GM12878 (cell line): ENCODE measurements around the gene PSG3. TPM values are rescaled to one million over a fixed set of nuclear protein-coding genes. Genes with fewer than 3 reads are reported as not detected.

ENCODE experiments used
- polyA plus RNA-seq, 11 experiments: library from polyadenylated mRNA; depleted of rRNA in 4 of 11; unstranded in 6 of 11; stranded (reverse) in 5 of 11; fragments of >200 nt; fragmentation: Nextera tagmentation in 4 of 11; fragmentation: Illumina TruSeq in 1 of 11; extraction: Ambion mirVana in 4 of 11; extraction: Trizol in 1 of 11; gene quantifications; 1 replicate in 1 of 11; 2 replicates in 10 of 11; pipeline versions ENCODE4 v1.2.1 to v1.2.3, GENCODE V29; 2011 to 2016; ENCODE audit warnings: inconsistent platforms in 2 of 11, missing spikeins in 2 of 11, low read depth in 1 of 11
- total RNA-seq, 4 experiments: library from RNA; depleted of rRNA in 3 of 4; stranded (reverse); fragments of >200 nt in 3 of 4; fragmentation: Illumina TruSeq in 1 of 4; extraction: Trizol in 1 of 4; gene quantifications; 2 replicates each; pipeline versions ENCODE4 v1.2.1 to v1.2.3, GENCODE V29; 2013 to 2021

The PSG3 gene
- total and polyA plus RNA-seq, 10 of the 15 experiments (the other 5 are each of a cell fraction or from before 2014, with no cell fraction given), result not detected

Other genes starting within 250 kb of the PSG3 start
- gene CEACAM1, start 212.0 kb downstream of the PSG3 start, total RNA-seq (2014; rRNA removed), result 5.4 and 6.8 TPM in 2 replicates
- gene CEACAM1, start 212.0 kb downstream of the PSG3 start, total RNA-seq (2014; rRNA removed; fragmentation: Illumina TruSeq; extraction: Trizol), result 3.9 and 5.4 TPM in 2 replicates
- gene CEACAM1, start 212.0 kb downstream of the PSG3 start, total RNA-seq (2021), result 8.0 and 9.0 TPM in 2 replicates
- 15.9 and 24.0 TPM in 2 replicates for gene CEACAM1, start 212.0 kb downstream of the PSG3 start, polyA plus RNA-seq (2011; rRNA removed)
- 16.4 and 16.8 TPM in 2 replicates for gene CEACAM1, start 212.0 kb downstream of the PSG3 start, polyA plus RNA-seq (2014; fragmentation: Illumina TruSeq; extraction: Trizol)
- gene CEACAM1, start 212.0 kb downstream of the PSG3 start, polyA plus RNA-seq (2014; fragmentation: Nextera tagmentation; extraction: Ambion mirVana), result 1 to 10 TPM; 4.2 to 5.3 TPM
- 8.8 and 14.4 TPM in 2 replicates for gene CEACAM1, start 212.0 kb downstream of the PSG3 start, polyA plus RNA-seq (2014; rRNA removed)
- gene CEACAM1, start 212.0 kb downstream of the PSG3 start, polyA plus RNA-seq (2016; fragmentation: Nextera tagmentation; extraction: Ambion mirVana), result 1 to 10 TPM; 5.7 to 6.3 TPM
- gene CEACAM8, start 145.6 kb downstream of the PSG3 start, total RNA-seq (2014; rRNA removed), result not detected in 2 replicates
- not detected in 2 replicates for gene CEACAM8, start 145.6 kb downstream of the PSG3 start, total RNA-seq (2014; rRNA removed; fragmentation: Illumina TruSeq; extraction: Trizol)
- gene CEACAM8, start 145.6 kb downstream of the PSG3 start, total RNA-seq (2021), result not detected in 2 replicates
- gene CEACAM8, start 145.6 kb downstream of the PSG3 start, polyA plus RNA-seq (2011; rRNA removed), result not detected in 2 replicates
- not detected in 2 replicates for gene CEACAM8, start 145.6 kb downstream of the PSG3 start, polyA plus RNA-seq (2014; fragmentation: Illumina TruSeq; extraction: Trizol)
- under 1 TPM in 1 of 2 experiments, not detected in 1; 0.06 TPM for gene CEACAM8, start 145.6 kb downstream of the PSG3 start, polyA plus RNA-seq (2014; fragmentation: Nextera tagmentation; extraction: Ambion mirVana)
- gene CEACAM8, start 145.6 kb downstream of the PSG3 start, polyA plus RNA-seq (2014; rRNA removed), result not detected in 2 replicates
- not detected for gene CEACAM8, start 145.6 kb downstream of the PSG3 start, polyA plus RNA-seq (2016; fragmentation: Nextera tagmentation; extraction: Ambion mirVana)
- gene PSG8, start 25.2 kb upstream of the PSG3 start, total RNA-seq (2014; rRNA removed), result not detected in 2 replicates
- gene PSG8, start 25.2 kb upstream of the PSG3 start, total RNA-seq (2014; rRNA removed; fragmentation: Illumina TruSeq; extraction: Trizol), result not detected in 2 replicates
- not detected in 2 replicates for gene PSG8, start 25.2 kb upstream of the PSG3 start, total RNA-seq (2021)
- gene PSG8, start 25.2 kb upstream of the PSG3 start, polyA plus RNA-seq (2011; rRNA removed), result not detected in 2 replicates
- not detected in 2 replicates for gene PSG8, start 25.2 kb upstream of the PSG3 start, polyA plus RNA-seq (2014; fragmentation: Illumina TruSeq; extraction: Trizol)
- gene PSG8, start 25.2 kb upstream of the PSG3 start, polyA plus RNA-seq (2014; fragmentation: Nextera tagmentation; extraction: Ambion mirVana), result not detected
- gene PSG8, start 25.2 kb upstream of the PSG3 start, polyA plus RNA-seq (2014; rRNA removed), result not detected in 2 replicates
- gene PSG8, start 25.2 kb upstream of the PSG3 start, polyA plus RNA-seq (2016; fragmentation: Nextera tagmentation; extraction: Ambion mirVana), result not detected
- not detected in 2 replicates for gene PSG1, start 139.2 kb upstream of the PSG3 start, total RNA-seq (2014; rRNA removed)
- gene PSG1, start 139.2 kb upstream of the PSG3 start, total RNA-seq (2014; rRNA removed; fragmentation: Illumina TruSeq; extraction: Trizol), result not detected in 2 replicates
- gene PSG1, start 139.2 kb upstream of the PSG3 start, total RNA-seq (2021), result not detected in 2 replicates
- gene PSG1, start 139.2 kb upstream of the PSG3 start, polyA plus RNA-seq (2011; rRNA removed), result not detected in 2 replicates
- gene PSG1, start 139.2 kb upstream of the PSG3 start, polyA plus RNA-seq (2014; fragmentation: Illumina TruSeq; extraction: Trizol), result not detected in 2 replicates
- gene PSG1, start 139.2 kb upstream of the PSG3 start, polyA plus RNA-seq (2014; fragmentation: Nextera tagmentation; extraction: Ambion mirVana), result not detected
- not detected in 2 replicates for gene PSG1, start 139.2 kb upstream of the PSG3 start, polyA plus RNA-seq (2014; rRNA removed)
- gene PSG1, start 139.2 kb upstream of the PSG3 start, polyA plus RNA-seq (2016; fragmentation: Nextera tagmentation; extraction: Ambion mirVana), result not detected
- not detected in 2 replicates for gene PSG6, start 177.4 kb upstream of the PSG3 start, total RNA-seq (2014; rRNA removed)
- gene PSG6, start 177.4 kb upstream of the PSG3 start, total RNA-seq (2014; rRNA removed; fragmentation: Illumina TruSeq; extraction: Trizol), result not detected in 2 replicates
- gene PSG6, start 177.4 kb upstream of the PSG3 start, total RNA-seq (2021), result not detected in 2 replicates
- not detected in 2 replicates for gene PSG6, start 177.4 kb upstream of the PSG3 start, polyA plus RNA-seq (2011; rRNA removed)
- not detected in 2 replicates for gene PSG6, start 177.4 kb upstream of the PSG3 start, polyA plus RNA-seq (2014; fragmentation: Illumina TruSeq; extraction: Trizol)
- not detected for gene PSG6, start 177.4 kb upstream of the PSG3 start, polyA plus RNA-seq (2014; fragmentation: Nextera tagmentation; extraction: Ambion mirVana)
- gene PSG6, start 177.4 kb upstream of the PSG3 start, polyA plus RNA-seq (2014; rRNA removed), result not detected in 2 replicates
- not detected for gene PSG6, start 177.4 kb upstream of the PSG3 start, polyA plus RNA-seq (2016; fragmentation: Nextera tagmentation; extraction: Ambion mirVana)
- gene PSG7, start 196.7 kb upstream of the PSG3 start, total RNA-seq (2014; rRNA removed), result not detected in 2 replicates
- not detected in 2 replicates for gene PSG7, start 196.7 kb upstream of the PSG3 start, total RNA-seq (2014; rRNA removed; fragmentation: Illumina TruSeq; extraction: Trizol)
- not detected in 2 replicates for gene PSG7, start 196.7 kb upstream of the PSG3 start, total RNA-seq (2021)
- gene PSG7, start 196.7 kb upstream of the PSG3 start, polyA plus RNA-seq (2011; rRNA removed), result not detected in 2 replicates
- not detected in 2 replicates for gene PSG7, start 196.7 kb upstream of the PSG3 start, polyA plus RNA-seq (2014; fragmentation: Illumina TruSeq; extraction: Trizol)
- gene PSG7, start 196.7 kb upstream of the PSG3 start, polyA plus RNA-seq (2014; fragmentation: Nextera tagmentation; extraction: Ambion mirVana), result not detected
- not detected in 2 replicates for gene PSG7, start 196.7 kb upstream of the PSG3 start, polyA plus RNA-seq (2014; rRNA removed)
- gene PSG7, start 196.7 kb upstream of the PSG3 start, polyA plus RNA-seq (2016; fragmentation: Nextera tagmentation; extraction: Ambion mirVana), result not detected